Memory B cell (primary cell): Measurements from ENCODE around the gene MED15.
A peak's percentile ranks its signal among the peaks of the same experiment; 100 is the strongest.

Source experiments
- ATAC-seq: fragments of 150-1000 bp; cut with Tn5 transposase; 2 replicates; pipeline ENCODE4 v1.10.0; 2021; ENCODE audit warnings: low read depth, mild to moderate bottlenecking, moderate library complexity
- DNase-seq, 2 donors: peaks; one replicate each; pipeline ENCODE4 v3.0.0; 2022; ENCODE audit warnings: low spot score in 2 of 2
- H3K27ac Mint-ChIP-seq: one replicate; pipeline ENCODE4 v1.8.0; 2022; ENCODE audit warnings: mild to moderate bottlenecking, moderate library complexity, mixed read lengths
- H3K27me3 Mint-ChIP-seq: one replicate; pipeline ENCODE4 v1.8.0; 2022; ENCODE audit warnings: mixed read lengths
- H3K36me3 Mint-ChIP-seq: one replicate; pipeline ENCODE4 v1.8.0; 2022; ENCODE audit warnings: mild to moderate bottlenecking, mixed read lengths
- H3K4me1 Mint-ChIP-seq: one replicate; pipeline ENCODE4 v1.8.0; 2022; ENCODE audit warnings: mixed read lengths
- H3K4me3 Mint-ChIP-seq: one replicate; pipeline ENCODE4 v1.8.0; 2022; ENCODE audit warnings: mild to moderate bottlenecking, moderate library complexity, mixed read lengths
- H3K9me3 Mint-ChIP-seq: one replicate; pipeline ENCODE4 v1.8.0; 2022; ENCODE audit warnings: mixed read lengths

Gene MED15

DNA sequence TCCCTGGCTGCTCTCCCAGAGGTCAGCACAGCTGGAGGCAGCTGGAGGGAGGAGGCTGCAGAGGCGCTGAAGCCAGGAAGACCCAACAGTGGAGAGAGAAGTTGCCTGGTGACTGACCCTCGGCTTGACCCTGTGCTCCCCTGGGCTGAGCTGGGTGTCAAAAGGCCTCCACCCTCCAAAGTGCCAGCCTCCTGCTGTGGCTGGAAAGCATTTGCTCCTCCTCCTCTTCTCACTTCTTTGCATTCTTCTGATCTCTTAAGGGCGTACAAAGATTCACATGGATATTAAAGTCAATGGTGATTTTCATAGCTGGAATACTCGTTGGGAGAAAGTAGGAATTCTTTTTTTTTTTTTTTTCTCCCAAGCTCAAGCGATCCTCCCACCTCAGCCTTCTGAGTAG lies 91.7 kb downstream of the MED15 start:
- Mint-ChIP-seq H3K36me3 (no peaks in the 10 kb centered on the region), H3K9me3 (no peaks in the 10 kb centered on the region), H3K4me3 (no peak overlapping the region), H3K27me3 (peaks cover 8% of the 10 kb centered on the region), H3K4me1 (no peaks in the 10 kb centered on the region), H3K27ac (no peak overlapping the region)
- DNase-seq, result no peak
- ATAC-seq, result no peak

DNA sequence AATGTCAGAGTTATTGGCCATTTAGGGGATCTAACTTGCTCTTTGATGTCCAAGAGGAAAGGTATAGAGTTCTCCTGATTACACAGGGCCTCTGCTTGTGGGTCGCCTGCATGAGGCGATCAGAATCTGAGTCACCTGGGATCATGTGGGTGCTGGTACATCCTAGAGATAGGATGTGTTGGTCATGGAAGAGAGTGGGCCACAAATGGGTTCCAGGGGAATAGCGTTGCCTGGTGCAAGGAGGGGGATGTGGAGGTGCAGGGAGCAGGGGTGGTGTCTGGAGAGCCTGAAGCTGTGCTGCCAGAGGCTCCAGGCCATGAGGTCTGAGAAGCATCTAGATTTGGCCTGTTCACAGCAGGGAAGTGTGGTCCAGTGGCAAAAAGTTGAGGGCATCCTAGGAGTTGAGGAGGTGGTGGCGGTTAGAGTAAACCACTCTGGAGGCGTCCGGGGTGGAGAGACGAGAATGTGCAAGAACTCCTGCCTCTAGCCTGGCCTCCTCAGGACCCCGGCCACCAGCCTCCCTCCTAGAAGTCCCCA lies 92.8 kb downstream of the MED15 start:
- ATAC-seq, result no peak
- no peak overlapping the region for H3K4me3 Mint-ChIP-seq
- DNase-seq, result no peak
- H3K9me3 Mint-ChIP-seq, result no peaks in the 10 kb centered on the region
- peaks cover 10% of the 10 kb centered on the region for H3K27me3 Mint-ChIP-seq
- no peak overlapping the region for H3K27ac Mint-ChIP-seq
- no peaks in the 10 kb centered on the region for H3K4me1 Mint-ChIP-seq
- no peaks in the 10 kb centered on the region for H3K36me3 Mint-ChIP-seq

DNA sequence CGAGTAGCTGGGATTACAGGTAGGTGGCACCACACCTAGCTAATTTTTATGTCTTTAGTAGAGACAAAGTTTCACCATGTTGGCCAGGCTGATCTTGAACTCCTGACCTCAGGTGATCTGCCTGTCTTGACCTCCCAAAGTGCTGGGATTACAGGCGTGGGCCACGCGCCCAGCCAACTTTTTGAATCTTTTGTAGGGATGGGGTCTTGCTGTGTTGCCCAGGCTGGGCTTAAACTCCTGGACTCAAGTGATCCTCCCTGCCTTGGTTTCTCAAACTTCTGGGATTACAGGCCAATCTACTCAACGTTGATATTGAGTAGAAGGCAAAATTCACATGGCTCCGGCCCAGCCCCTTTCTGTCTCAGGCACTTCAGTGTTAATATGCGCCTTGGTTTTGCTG lies 93.9 kb downstream of the MED15 start:
- DNase-seq (no peak), ATAC-seq (no peak)
- H3K9me3 Mint-ChIP-seq, result no peaks in the 10 kb centered on the region
- peaks cover under 1% of the 10 kb centered on the region for H3K4me1 Mint-ChIP-seq
- peaks cover 12% of the 10 kb centered on the region for H3K27me3 Mint-ChIP-seq
- H3K4me3 Mint-ChIP-seq, result no peak overlapping the region
- no peak overlapping the region for H3K27ac Mint-ChIP-seq
- H3K36me3 Mint-ChIP-seq, result no peaks in the 10 kb centered on the region

DNA sequence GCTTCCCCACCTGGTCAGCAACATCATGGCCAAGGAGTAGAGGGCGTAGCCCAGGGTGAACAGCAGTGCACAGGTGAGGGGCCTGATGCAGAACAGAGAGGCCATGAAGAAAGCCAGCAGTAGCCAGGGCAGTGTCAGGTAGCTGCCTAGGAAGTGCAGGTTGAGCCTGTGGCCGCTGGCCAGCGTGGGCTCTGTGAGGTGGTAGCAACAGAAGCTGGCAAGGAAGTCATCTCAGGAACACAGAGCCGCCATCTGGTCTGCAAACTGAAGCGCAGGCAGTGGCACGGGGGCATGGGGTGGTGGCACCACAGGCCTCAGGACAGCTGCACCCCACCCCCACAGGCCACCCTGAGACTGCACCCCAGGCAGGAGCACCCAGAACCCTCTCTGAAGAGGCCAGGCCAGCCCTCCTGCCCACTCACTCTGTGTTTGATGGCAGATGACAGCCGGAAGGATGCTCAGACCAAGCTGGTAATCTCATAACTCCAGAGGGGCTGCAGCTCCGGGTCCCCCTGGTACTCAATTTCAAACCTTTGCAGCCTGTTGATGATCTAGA lies 95.3 kb downstream of the MED15 start:
- ATAC-seq (no peak), DNase-seq (no peak)
- Mint-ChIP-seq H3K4me3 (no peak overlapping the region), H3K27me3 (peaks cover 12% of the 10 kb centered on the region), H3K36me3 (no peaks in the 10 kb centered on the region), H3K27ac (no peak overlapping the region), H3K9me3 (no peaks in the 10 kb centered on the region), H3K4me1 (peaks cover 5% of the 10 kb centered on the region)

DNA sequence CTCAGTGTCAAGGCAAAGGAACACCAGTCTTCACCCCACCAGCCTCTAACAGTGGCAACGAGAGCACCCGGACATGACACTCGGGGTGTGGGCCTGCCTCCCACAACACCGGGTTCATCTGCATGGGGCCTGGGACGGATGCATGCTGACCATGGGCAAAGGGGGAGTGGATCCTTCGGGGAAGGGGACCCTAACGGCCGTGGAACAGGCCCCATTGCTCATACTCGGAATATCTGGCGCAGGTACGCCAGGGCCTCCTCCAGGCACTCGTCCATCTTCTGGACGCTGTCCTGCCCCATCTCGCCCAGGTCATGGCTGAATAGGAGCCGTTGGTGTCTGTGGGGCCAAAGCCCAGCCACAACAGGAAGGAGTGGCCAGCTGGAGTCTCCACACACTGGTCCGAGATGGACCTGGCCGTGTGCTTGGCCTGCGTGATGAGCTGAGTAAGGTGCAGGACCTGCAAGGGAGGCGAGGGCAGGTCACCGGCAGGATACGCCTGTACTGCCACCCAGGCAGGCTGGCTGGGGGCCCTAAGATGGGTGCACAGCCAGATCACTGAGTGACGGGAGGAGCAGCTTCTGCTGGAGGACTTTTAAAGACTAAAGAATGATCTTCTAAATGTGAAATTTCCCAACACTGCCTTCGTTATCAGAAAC lies 96.8 kb downstream of the MED15 start:
- Mint-ChIP-seq H3K27ac (no peak overlapping the region), H3K4me1 (peaks cover 5% of the 10 kb centered on the region), H3K4me3 (no peak overlapping the region), H3K36me3 (no peaks in the 10 kb centered on the region), H3K9me3 (no peaks in the 10 kb centered on the region), H3K27me3 (peaks cover 11% of the 10 kb centered on the region)
- ATAC-seq (no peak), DNase-seq (no peak)

DNA sequence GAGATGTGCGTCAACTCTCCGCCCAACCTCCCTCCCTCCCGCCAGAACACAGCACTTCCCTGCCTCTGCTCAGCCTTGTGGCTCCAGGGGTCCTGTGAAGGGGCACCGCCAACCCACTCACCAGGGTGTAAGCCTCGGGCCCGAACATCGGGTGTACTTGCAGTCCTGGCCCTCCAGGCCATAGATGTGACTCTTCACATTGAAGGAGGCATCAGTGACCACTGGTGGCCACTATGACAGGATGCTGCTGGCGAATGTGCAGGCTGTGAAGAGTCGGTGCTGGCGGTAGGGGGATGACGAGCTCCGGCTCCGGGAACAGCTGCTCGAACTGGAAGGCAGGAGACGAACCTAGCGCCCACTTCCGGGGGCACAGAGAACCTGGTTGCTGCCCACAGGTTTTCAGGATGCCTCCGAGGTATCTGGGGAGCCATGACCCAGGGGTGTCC lies 97.4 kb downstream of the MED15 start:
- Mint-ChIP-seq H3K36me3 (no peaks in the 10 kb centered on the region), H3K4me3 (no peak overlapping the region), H3K27ac (no peak overlapping the region), H3K4me1 (peaks cover 5% of the 10 kb centered on the region), H3K27me3 (peaks cover 13% of the 10 kb centered on the region), H3K9me3 (no peaks in the 10 kb centered on the region)
- DNase-seq (no peak), ATAC-seq (no peak)

DNA sequence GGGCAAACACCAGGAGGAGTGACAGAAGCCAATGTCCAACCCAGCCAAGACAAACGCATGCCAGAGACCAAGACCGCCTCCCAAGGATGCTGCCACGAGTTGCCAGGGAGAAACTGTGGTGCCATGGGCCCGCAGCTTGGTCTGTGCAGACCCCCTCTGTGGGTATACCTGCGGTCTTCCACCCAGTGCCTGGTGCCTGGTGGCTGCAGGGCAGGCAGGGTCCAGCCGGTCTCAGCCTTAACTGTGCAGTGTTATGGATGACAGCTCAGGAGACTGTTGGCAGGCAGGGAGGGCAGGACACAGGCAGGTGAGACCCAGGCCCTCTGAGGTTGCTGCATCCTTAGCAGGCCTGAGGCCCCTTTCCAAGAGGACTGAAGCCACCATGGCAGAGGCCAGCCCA lies 97.9 kb downstream of the MED15 start:
- H3K4me3 Mint-ChIP-seq, result no peak overlapping the region
- no peaks in the 10 kb centered on the region for H3K9me3 Mint-ChIP-seq
- H3K27ac Mint-ChIP-seq, result no peak overlapping the region
- no peak for ATAC-seq
- H3K27me3 Mint-ChIP-seq, result peaks cover 12% of the 10 kb centered on the region
- H3K4me1 Mint-ChIP-seq, result peaks cover 5% of the 10 kb centered on the region
- H3K36me3 Mint-ChIP-seq, result no peaks in the 10 kb centered on the region
- DNase-seq, result no peak

DNA sequence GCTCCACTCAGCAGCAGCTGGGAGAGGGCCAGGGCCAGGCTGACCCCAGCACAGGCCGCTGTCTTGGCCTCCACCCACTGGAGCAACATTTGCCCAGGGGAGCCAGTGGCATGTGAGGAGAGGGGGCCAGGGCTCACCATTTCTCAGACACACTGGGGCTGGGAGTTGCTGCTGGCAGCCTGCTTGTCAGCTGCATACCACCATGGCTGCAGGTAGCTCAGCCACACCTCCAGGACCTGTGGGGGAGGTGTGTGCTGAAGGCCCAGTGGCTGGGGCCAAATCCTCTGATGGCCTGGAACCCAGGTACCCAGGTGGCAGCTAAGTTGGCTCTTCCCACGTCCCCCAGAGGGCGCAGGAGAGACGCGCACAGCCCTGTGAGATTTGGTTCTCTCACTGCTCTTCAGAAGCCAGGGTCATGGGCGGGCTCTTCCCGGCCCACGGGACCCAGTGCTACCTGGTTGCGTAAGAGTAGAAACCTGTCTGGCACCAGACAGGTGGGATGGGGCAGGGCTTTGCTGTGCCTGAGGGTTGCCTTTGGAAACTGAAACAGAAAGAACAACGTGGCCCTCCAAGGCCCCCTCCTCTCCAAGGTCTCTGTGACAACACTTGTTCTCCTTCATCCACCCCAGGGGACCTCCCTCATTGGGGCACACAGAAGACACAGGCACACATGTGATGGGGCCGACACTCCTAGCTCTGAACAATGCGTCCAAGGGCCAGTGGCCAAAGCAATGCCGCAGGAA lies 98.8 kb downstream of the MED15 start:
- ATAC-seq, result peak; percentile 84
- Mint-ChIP-seq H3K36me3 (no peaks in the 10 kb centered on the region), H3K4me3 (peak overlapping the region; percentile 14), H3K27ac (no peak overlapping the region), H3K9me3 (no peaks in the 10 kb centered on the region), H3K27me3 (peaks cover 12% of the 10 kb centered on the region), H3K4me1 (peaks cover 5% of the 10 kb centered on the region)
- peak; percentile 53 to 58 for DNase-seq

DNA sequence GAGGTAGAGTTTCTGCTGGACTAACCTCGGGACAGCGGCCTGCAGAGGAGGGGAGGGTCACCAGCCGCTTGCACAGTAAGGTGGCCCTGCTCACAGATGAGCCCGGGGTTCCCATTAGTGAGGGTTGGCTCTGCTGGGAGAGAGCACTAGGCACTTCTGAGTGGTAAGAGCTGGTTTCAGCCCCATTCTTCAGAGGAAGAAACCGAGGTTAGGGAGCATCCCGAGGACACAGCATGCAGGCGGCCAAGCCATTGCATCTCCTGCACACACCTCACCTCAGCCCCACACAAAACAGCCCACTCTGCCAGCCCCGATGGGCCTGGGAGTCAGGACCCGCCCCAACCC lies 99.3 kb downstream of the MED15 start:
- no peak for DNase-seq
- Mint-ChIP-seq H3K9me3 (no peaks in the 10 kb centered on the region), H3K4me3 (no peak overlapping the region), H3K36me3 (no peaks in the 10 kb centered on the region), H3K4me1 (peaks cover 5% of the 10 kb centered on the region), H3K27ac (no peak overlapping the region), H3K27me3 (peaks cover 12% of the 10 kb centered on the region)
- ATAC-seq, result no peak

DNA sequence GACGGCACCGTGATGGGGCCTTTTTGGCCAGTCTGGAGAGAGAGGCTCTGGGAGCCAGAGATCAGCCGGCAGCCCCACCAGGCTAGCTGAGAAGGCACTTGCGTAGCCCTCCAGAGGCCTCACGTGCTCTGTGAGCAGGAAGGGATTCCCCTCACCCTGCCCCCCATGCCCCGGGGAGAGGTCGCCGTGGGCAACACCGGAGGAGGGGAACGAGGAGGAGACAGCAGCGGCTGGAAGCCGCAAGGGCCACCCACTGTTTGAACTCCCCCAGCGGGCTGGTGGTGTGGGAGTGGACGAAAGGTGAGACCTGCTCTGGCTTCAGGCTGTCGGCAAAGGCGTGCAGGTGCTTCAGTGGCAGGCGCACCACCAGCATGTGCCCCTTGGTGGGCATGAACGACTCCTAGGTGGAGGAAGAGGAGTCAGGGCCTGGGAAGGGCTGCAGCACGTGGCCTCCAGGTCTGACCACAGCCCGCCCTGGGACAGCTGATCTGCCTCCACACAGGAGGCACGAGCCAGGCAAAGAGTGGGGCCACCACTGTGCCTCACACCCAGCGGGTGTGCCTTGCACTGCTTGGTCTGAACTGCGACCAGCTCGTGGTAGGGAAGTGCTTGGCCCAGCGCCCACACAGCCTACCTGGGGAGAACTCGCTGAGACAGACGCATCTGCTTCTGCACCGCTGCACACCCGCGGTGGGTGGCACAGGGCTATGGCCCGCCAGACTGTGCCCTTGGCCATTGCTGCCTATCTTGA lies 99.9 kb downstream of the MED15 start:
- no peak for ATAC-seq
- H3K4me3 Mint-ChIP-seq, result no peak overlapping the region
- H3K4me1 Mint-ChIP-seq, result peaks cover 5% of the 10 kb centered on the region
- no peak for DNase-seq
- no peak overlapping the region for H3K27ac Mint-ChIP-seq
- H3K27me3 Mint-ChIP-seq, result peaks cover 11% of the 10 kb centered on the region
- H3K36me3 Mint-ChIP-seq, result no peaks in the 10 kb centered on the region
- no peaks in the 10 kb centered on the region for H3K9me3 Mint-ChIP-seq

DNA sequence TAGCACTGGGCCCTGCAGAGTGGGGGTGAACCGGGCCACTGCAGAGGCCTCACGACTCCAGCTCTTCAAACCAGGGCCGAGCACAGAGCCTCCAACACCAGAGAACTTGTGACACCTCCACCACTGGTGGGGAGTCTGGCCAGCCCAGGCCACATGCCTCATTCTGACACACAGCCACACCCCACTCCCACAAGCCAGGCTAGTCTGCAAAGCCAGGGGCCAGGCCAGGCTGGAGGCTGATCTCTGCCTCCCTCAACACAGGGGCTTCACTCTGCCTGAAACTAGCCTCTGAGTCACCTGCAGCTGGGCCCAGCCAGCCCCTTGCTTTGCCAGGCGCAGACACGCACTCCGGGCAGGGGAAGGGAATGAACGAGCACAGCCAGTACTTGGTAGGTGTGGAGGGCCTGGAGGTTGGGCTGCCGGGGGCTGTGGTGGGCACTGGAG lies 102.9 kb downstream of the MED15 start:
- Mint-ChIP-seq H3K9me3 (no peaks in the 10 kb centered on the region), H3K27me3 (peaks cover 9% of the 10 kb centered on the region), H3K36me3 (no peaks in the 10 kb centered on the region), H3K4me3 (no peak overlapping the region), H3K27ac (no peak overlapping the region), H3K4me1 (peaks cover 5% of the 10 kb centered on the region)
- ATAC-seq, result no peak
- DNase-seq, result no peak

DNA sequence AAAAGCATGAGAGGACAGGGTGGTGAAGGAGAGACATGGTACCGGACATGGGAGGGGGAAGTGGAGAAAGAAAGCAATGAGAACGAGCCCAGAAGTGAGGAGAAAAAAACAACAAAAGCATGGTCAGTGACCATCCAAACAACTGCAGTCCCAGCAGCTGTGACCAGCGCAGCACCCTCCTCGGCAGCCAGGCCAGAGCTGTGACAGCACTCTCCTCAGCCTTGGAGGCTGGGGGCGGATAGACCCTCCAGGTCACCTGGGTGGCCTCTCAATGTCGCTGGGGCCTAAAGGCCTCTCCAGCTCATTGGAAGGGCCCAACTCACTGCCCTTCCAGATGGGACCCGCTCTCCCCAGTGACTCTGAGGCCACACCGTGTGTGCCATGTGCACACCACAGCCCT lies 103.3 kb downstream of the MED15 start:
- Mint-ChIP-seq H3K27me3 (peaks cover 6% of the 10 kb centered on the region), H3K9me3 (no peaks in the 10 kb centered on the region), H3K36me3 (no peaks in the 10 kb centered on the region), H3K4me1 (peaks cover 5% of the 10 kb centered on the region), H3K27ac (no peak overlapping the region), H3K4me3 (no peak overlapping the region)
- ATAC-seq, result no peak
- DNase-seq, result no peak

DNA sequence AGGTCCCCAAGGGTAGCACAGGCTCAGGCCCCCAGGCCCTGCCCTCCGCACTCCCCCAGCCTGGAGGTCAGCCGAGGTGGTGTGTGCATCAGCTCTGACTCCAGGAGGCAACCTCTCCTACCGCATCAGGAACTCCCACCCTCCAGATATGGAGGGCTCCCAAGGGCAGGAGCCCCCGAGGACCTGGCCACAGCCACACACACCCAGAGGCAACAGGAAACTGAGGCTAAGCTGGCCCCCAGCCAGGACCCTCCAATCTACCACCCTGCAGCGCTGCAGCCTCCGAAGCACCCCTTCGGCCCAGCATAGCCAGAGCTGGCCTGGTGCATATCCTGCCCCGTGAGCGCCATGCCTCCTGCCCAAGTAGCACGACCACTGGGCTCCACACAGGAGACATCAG lies 104.0 kb downstream of the MED15 start:
- Mint-ChIP-seq H3K36me3 (no peaks in the 10 kb centered on the region), H3K4me3 (no peak overlapping the region), H3K27me3 (peaks cover 6% of the 10 kb centered on the region), H3K27ac (no peak overlapping the region), H3K9me3 (no peaks in the 10 kb centered on the region), H3K4me1 (peaks cover 3% of the 10 kb centered on the region)
- no peak for ATAC-seq
- DNase-seq, result no peak

DNA sequence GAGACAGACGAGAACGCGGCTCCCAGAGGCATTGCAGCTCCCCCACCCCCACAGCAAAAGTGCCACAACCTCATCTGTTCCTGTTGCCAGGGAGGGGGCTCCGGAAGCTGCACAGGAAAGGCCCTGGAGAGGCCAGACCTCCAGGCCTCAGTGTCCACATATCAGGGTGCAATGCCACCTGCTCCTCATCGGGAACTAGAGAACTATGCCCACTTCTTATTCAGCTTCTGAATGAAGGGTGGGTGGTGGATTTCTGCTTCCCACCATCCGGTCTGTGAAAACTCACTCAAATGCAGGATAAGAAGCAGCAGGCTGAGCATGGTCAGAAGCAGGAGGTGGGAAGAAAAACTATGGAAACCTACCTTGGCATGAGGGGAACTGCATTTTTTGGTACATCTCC lies 105.9 kb downstream of the MED15 start:
- ATAC-seq, result no peak
- Mint-ChIP-seq H3K4me3 (no peak overlapping the region), H3K27ac (no peak overlapping the region), H3K27me3 (peaks cover 6% of the 10 kb centered on the region), H3K36me3 (no peaks in the 10 kb centered on the region), H3K9me3 (no peaks in the 10 kb centered on the region), H3K4me1 (no peaks in the 10 kb centered on the region)
- no peak for DNase-seq
